ENCODE data around the gene MAGI2.

GRCh38 chr7:78863281-78863680, 590.2 kb downstream of the MAGI2 start:
- no peak for TF ChIP-seq CTCF (IDR thresholded peaks at IDR 0.05)
- no peak for TF ChIP-seq POLR2A (IDR thresholded peaks at IDR 0.05)
- no peak for TF ChIP-seq POLR2AphosphoS5 (IDR thresholded peaks at IDR 0.05; ENCODE audit: insufficient read depth in 1 of 2, low read depth in 1 of 2)
